GM23338 (cell line): ENCODE results near the gene ASB2.

ENCODE experiments used
- CREB1 ChIP-seq: fragments of 250-450 bp; sonication (Bioruptor Pico); IDR thresholded peaks from 2 replicates; pipeline ENCODE4 v1.5.0; 2020; ENCODE audit warnings: low read depth, mild to moderate bottlenecking, moderate library complexity
- CTCF ChIP-seq, 2 experiments: fragments of 200-600 bp in 1 of 2; sonication (generic) in 1 of 2; conservative IDR thresholded peaks; 2 replicates each; pipeline versions ENCODE4 v1.5.1 to v1.6.1; 2016 to 2017; ENCODE audit warnings: antibody characterized with exemption in 2 of 2, low read depth in 2 of 2, mild to moderate bottlenecking in 2 of 2, moderate library complexity in 1 of 2
- EZH2 ChIP-seq: fragments of 200-600 bp; sonication (generic); IDR thresholded peaks from one replicate; pipeline ENCODE4 v1.8.0; 2017; ENCODE audit warnings: antibody characterized with exemption, mild to moderate bottlenecking, low read depth; ENCODE audit not compliant: unreplicated experiment
- EZH2phosphoT487 ChIP-seq: fragments of 200-600 bp; sonication (generic); IDR thresholded peaks from one replicate; pipeline ENCODE4 v1.8.1; 2018; ENCODE audit warnings: antibody characterized with exemption; ENCODE audit not compliant: unreplicated experiment
- POLR2AphosphoS5 ChIP-seq: IDR thresholded peaks from 2 replicates; pipeline ENCODE4 v1.6.1; 2016; ENCODE audit warnings: antibody characterized with exemption, low read depth
- REST ChIP-seq: IDR thresholded peaks from one replicate; pipeline ENCODE4 v1.6.1; 2018; ENCODE audit warnings: antibody characterized with exemption; ENCODE audit not compliant: unreplicated experiment
- STAT1 ChIP-seq: IDR thresholded peaks from one replicate; pipeline ENCODE4 v1.6.1; 2016; ENCODE audit warnings: antibody characterized with exemption; ENCODE audit not compliant: unreplicated experiment

GRCh38 chr14:94024549-94024948 lies 48.2 kb upstream of the ASB2 start:
- TF ChIP-seq CTCF (conservative IDR thresholded peaks at IDR 0.05; ENCODE audit: low read depth in 2 of 2) (no peak), STAT1 (no peak), EZH2 (no peak), POLR2AphosphoS5 (no peak), EZH2phosphoT487 (no peak), REST (no peak), CREB1 (CRISPR knock-in tag) (no peak)
